Measurements from ENCODE around the gene SETBP1.

The SETBP1 gene

DNA sequence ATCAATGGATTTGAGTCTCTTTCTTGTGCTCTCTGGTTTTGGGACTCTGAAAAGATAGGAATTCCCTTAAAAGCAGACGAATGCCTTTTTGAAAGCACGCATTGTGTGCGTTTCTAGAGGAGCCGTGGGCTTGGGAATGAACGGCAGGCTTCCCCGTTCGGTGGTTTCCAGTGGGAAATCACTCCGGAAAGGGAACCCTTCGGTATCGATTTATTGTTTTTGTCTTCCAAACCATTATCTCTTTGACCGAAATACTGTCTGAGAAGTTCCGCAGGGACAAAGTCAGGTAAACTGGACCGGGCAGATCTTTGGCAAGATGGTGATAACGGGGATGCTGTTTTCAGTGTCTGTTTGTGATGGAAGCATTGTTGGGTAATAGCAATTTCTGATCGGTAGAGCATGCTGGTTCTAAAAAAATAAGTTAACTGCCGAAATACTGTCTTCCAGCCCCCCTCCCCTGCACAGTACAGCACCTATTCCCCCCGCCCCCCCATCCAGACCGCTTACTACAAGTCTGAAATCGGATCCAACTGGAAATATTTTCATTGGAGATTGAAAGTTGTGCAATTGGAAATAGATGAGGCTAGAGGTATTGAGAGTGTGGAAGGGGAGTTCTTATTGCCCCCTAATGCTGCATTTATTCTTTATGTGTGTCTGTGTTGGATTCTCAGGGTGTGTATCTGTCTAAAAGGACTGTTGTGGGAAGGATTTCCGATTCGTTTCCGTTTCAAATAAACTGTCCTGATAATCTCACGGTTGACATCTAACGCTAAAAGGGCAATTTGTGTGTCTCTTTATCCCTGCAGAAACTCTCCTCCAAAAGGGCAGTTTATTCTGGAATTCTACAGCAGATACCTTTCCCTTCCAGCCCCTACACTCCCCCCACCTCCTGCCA is 635 bp downstream of the SETBP1 start:
- peaks cover 16% of the 10 kb centered on the region for H3K27me3 ChIP-seq (ENCODE audit: insufficient read depth, low read length)
- no peaks in the 10 kb centered on the region for H3K36me3 ChIP-seq (ENCODE audit: insufficient read depth, low read depth, low read length)
- no peaks in the 10 kb centered on the region for H3K9me3 ChIP-seq (ENCODE audit: insufficient read depth, low read depth, low read length)
- peaks cover 22% of the 10 kb centered on the region for H3K4me1 ChIP-seq (ENCODE audit: insufficient read depth, low read length)
- H3K27ac ChIP-seq (ENCODE audit: low read length): no peak overlapping the region
- H3K4me3 ChIP-seq (ENCODE audit: low read length): peak overlapping the region; percentile 93
- H3K9ac ChIP-seq (ENCODE audit: low read depth, low read length): peak overlapping the region; percentile 81

GRCh38 chr18:44682201-44682870 is 1.6 kb downstream of the SETBP1 start:
- peaks cover 22% of the 10 kb centered on the region for H3K4me1 ChIP-seq (ENCODE audit: insufficient read depth, low read length)
- no peaks in the 10 kb centered on the region for H3K9me3 ChIP-seq (ENCODE audit: insufficient read depth, low read depth, low read length)
- H3K4me3 ChIP-seq (ENCODE audit: low read length): peak overlapping the region; percentile 93
- no peaks in the 10 kb centered on the region for H3K36me3 ChIP-seq (ENCODE audit: insufficient read depth, low read depth, low read length)
- peaks cover 16% of the 10 kb centered on the region for H3K27me3 ChIP-seq (ENCODE audit: insufficient read depth, low read length)
- no peak overlapping the region for H3K27ac ChIP-seq (ENCODE audit: low read length)
- peak overlapping the region; percentile 62; the same call in 1 of the 2 replicates for H3K9ac ChIP-seq (ENCODE audit: low read depth, low read length)

DNA sequence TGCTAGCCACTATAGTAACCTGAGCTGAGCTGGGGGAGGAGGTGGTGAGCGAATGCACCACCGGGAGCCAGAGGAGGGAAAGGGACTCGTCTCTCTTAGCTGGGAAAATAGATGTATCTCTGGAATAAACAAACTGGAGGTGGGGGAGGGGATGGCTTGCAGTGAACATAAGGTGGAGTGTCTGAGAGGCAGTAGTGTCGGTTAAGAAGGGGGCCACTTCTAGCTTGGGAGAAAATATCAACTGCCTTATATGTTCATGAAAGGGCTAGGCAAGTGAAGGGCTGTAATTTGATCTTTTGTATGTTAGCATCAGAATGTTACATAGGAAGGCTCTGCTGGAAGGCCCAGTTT is 2.2 kb downstream of the SETBP1 start:
- peak overlapping the region; percentile 62; the same call in 1 of the 2 replicates for H3K9ac ChIP-seq (ENCODE audit: low read depth, low read length)
- H3K27me3 ChIP-seq (ENCODE audit: insufficient read depth, low read length): peaks cover 16% of the 10 kb centered on the region
- no peaks in the 10 kb centered on the region for H3K9me3 ChIP-seq (ENCODE audit: insufficient read depth, low read depth, low read length)
- peaks cover 22% of the 10 kb centered on the region for H3K4me1 ChIP-seq (ENCODE audit: insufficient read depth, low read length)
- peak overlapping the region; percentile 93 for H3K4me3 ChIP-seq (ENCODE audit: low read length)
- no peaks in the 10 kb centered on the region for H3K36me3 ChIP-seq (ENCODE audit: insufficient read depth, low read depth, low read length)
- no peak overlapping the region for H3K27ac ChIP-seq (ENCODE audit: low read length)

- Histone ChIP-seq H3K36me3 (ENCODE audit: insufficient read depth, low read depth, low read length) (no peaks in the 10 kb centered on the region), H3K4me3 (ENCODE audit: low read length) (peak overlapping the region; percentile 93; the same call in 1 of the 2 replicates), H3K27me3 (ENCODE audit: insufficient read depth, low read length) (peaks cover 16% of the 10 kb centered on the region), H3K4me1 (ENCODE audit: insufficient read depth, low read length) (peaks cover 22% of the 10 kb centered on the region), H3K9ac (ENCODE audit: low read depth, low read length) (peak overlapping the region; percentile 62; the same call in 1 of the 2 replicates), H3K9me3 (ENCODE audit: insufficient read depth, low read depth, low read length) (no peaks in the 10 kb centered on the region), H3K27ac (ENCODE audit: low read length) (no peak overlapping the region)
Observed at GRCh38 chr18:44683556-44683955, 2.9 kb downstream of the SETBP1 start.

GRCh38 chr18:44685296-44685695 is 4.6 kb downstream of the SETBP1 start:
- peaks cover 16% of the 10 kb centered on the region for H3K27me3 ChIP-seq (ENCODE audit: insufficient read depth, low read length)
- H3K4me1 ChIP-seq (ENCODE audit: insufficient read depth, low read length): peaks cover 22% of the 10 kb centered on the region
- no peaks in the 10 kb centered on the region for H3K9me3 ChIP-seq (ENCODE audit: insufficient read depth, low read depth, low read length)

GRCh38 chr18:44686156-44686555 is 5.5 kb downstream of the SETBP1 start:
- H3K9ac ChIP-seq (ENCODE audit: low read depth, low read length): no peak overlapping the region
- H3K4me1 ChIP-seq (ENCODE audit: insufficient read depth, low read length): peaks cover 22% of the 10 kb centered on the region
- no peaks in the 10 kb centered on the region for H3K36me3 ChIP-seq (ENCODE audit: insufficient read depth, low read depth, low read length)
- H3K27ac ChIP-seq (ENCODE audit: low read length): no peak overlapping the region
- H3K27me3 ChIP-seq (ENCODE audit: insufficient read depth, low read length): peaks cover 10% of the 10 kb centered on the region
- no peaks in the 10 kb centered on the region for H3K9me3 ChIP-seq (ENCODE audit: insufficient read depth, low read depth, low read length)
- no peak overlapping the region for H3K4me3 ChIP-seq (ENCODE audit: low read length)

More at GRCh38 chr18:44685296-44685695, 4.6 kb downstream of the SETBP1 start:
- Histone ChIP-seq H3K36me3 (ENCODE audit: insufficient read depth, low read depth, low read length) (no peaks in the 10 kb centered on the region), H3K27ac (ENCODE audit: low read length) (no peak overlapping the region), H3K4me3 (ENCODE audit: low read length) (no peak overlapping the region), H3K9ac (ENCODE audit: low read depth, low read length) (no peak overlapping the region)

GRCh38 chr18:44687421-44687820 is 6.7 kb downstream of the SETBP1 start:
- Histone ChIP-seq H3K9me3 (ENCODE audit: insufficient read depth, low read depth, low read length) (no peaks in the 10 kb centered on the region), H3K27ac (ENCODE audit: low read length) (no peak overlapping the region), H3K9ac (ENCODE audit: low read depth, low read length) (no peak overlapping the region), H3K36me3 (ENCODE audit: insufficient read depth, low read depth, low read length) (no peaks in the 10 kb centered on the region), H3K27me3 (ENCODE audit: insufficient read depth, low read length) (no peaks in the 10 kb centered on the region), H3K4me3 (ENCODE audit: low read length) (no peak overlapping the region), H3K4me1 (ENCODE audit: insufficient read depth, low read length) (peaks cover 12% of the 10 kb centered on the region; the same call in 1 of the 2 replicates)

GRCh38 chr18:44689736-44690135 is 9.0 kb downstream of the SETBP1 start:
- Histone ChIP-seq H3K9me3 (ENCODE audit: insufficient read depth, low read depth, low read length) (no peaks in the 10 kb centered on the region), H3K27ac (ENCODE audit: low read length) (no peak overlapping the region), H3K27me3 (ENCODE audit: insufficient read depth, low read length) (no peaks in the 10 kb centered on the region), H3K4me1 (ENCODE audit: insufficient read depth, low read length) (no peaks in the 10 kb centered on the region), H3K4me3 (ENCODE audit: low read length) (no peak overlapping the region), H3K36me3 (ENCODE audit: insufficient read depth, low read depth, low read length) (no peaks in the 10 kb centered on the region), H3K9ac (ENCODE audit: low read depth, low read length) (no peak overlapping the region)

GRCh38 chr18:44691148-44691925 is 10.6 kb downstream of the SETBP1 start:
- H3K36me3 ChIP-seq (ENCODE audit: insufficient read depth, low read depth, low read length): no peaks in the 10 kb centered on the region
- H3K9me3 ChIP-seq (ENCODE audit: insufficient read depth, low read depth, low read length): no peaks in the 10 kb centered on the region
- H3K4me3 ChIP-seq (ENCODE audit: low read length): no peak overlapping the region
- no peak overlapping the region for H3K27ac ChIP-seq (ENCODE audit: low read length)
- peaks cover 1% of the 10 kb centered on the region; the same call in 1 of the 2 replicates for H3K4me1 ChIP-seq (ENCODE audit: insufficient read depth, low read length)
- H3K9ac ChIP-seq (ENCODE audit: low read depth, low read length): no peak overlapping the region
- H3K27me3 ChIP-seq (ENCODE audit: insufficient read depth, low read length): no peaks in the 10 kb centered on the region

DNA sequence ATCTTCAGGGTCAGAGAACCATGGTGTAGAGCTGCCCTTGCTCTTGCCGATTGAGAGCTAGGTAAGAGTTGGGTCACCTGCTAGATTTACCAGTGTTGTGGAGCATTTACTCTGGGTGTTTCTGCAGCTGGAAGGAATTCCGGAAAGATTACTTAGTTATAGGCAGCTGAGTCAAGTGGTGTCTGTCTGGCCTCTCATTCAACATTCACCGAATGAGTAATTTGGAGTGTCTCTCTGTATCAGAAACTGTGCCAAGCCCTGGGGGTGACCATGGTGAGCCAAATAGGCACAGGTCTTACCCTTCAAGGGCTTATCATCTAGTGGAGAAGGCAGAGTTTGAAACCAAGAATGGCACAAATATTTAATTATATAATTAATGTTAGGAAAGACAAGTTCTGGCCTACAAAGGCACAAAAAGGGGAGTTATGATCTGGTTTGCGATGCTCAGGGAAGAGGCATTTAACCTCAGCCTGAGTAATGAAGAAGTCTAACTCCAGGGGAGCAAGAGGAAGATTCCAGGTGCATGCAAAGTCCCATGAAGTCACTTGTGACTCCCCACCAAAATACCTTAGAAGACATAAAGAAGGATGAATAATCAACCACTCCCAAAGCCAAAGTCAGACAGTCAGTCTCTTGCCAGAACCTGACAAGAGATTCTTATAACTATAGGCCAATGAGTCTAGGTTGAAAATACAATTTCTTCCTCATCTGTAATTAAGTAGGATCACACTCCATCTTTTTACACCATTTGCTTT is 12.5 kb downstream of the SETBP1 start:
- Histone ChIP-seq H3K9ac (ENCODE audit: low read depth, low read length) (no peak overlapping the region), H3K9me3 (ENCODE audit: insufficient read depth, low read depth, low read length) (no peaks in the 10 kb centered on the region), H3K4me1 (ENCODE audit: insufficient read depth, low read length) (peaks cover 13% of the 10 kb centered on the region), H3K27ac (ENCODE audit: low read length) (no peak overlapping the region), H3K4me3 (ENCODE audit: low read length) (no peak overlapping the region), H3K27me3 (ENCODE audit: insufficient read depth, low read length) (no peaks in the 10 kb centered on the region), H3K36me3 (ENCODE audit: insufficient read depth, low read depth, low read length) (no peaks in the 10 kb centered on the region)

- H3K27ac ChIP-seq (ENCODE audit: low read length): no peak overlapping the region
- H3K36me3 ChIP-seq (ENCODE audit: insufficient read depth, low read depth, low read length): no peaks in the 10 kb centered on the region
- H3K27me3 ChIP-seq (ENCODE audit: insufficient read depth, low read length): no peaks in the 10 kb centered on the region
- no peaks in the 10 kb centered on the region for H3K9me3 ChIP-seq (ENCODE audit: insufficient read depth, low read depth, low read length)
- H3K4me1 ChIP-seq (ENCODE audit: insufficient read depth, low read length): peaks cover 13% of the 10 kb centered on the region
- no peak overlapping the region for H3K9ac ChIP-seq (ENCODE audit: low read depth, low read length)
- H3K4me3 ChIP-seq (ENCODE audit: low read length): no peak overlapping the region
Observed at GRCh38 chr18:44695503-44695902, 14.8 kb downstream of the SETBP1 start.
